ENCODE measurements around the gene ATRN.

Gene ATRN

GRCh38 chr20:3674995-3675900 is 204.4 kb downstream of the ATRN start:
- DNase-seq (ENCODE audit: low read depth in 2 of 2): no peak

- no peak for DNase-seq (ENCODE audit: low read depth in 2 of 2)
Observed at GRCh38 chr20:3677733-3678132, 206.9 kb downstream of the ATRN start.

GRCh38 chr20:3678198-3678597 is 207.4 kb downstream of the ATRN start:
- DNase-seq (ENCODE audit: low read depth in 2 of 2): no peak

- no peak for DNase-seq (ENCODE audit: low read depth in 2 of 2)
Observed at GRCh38 chr20:3678856-3679720, 208.3 kb downstream of the ATRN start.

DNA sequence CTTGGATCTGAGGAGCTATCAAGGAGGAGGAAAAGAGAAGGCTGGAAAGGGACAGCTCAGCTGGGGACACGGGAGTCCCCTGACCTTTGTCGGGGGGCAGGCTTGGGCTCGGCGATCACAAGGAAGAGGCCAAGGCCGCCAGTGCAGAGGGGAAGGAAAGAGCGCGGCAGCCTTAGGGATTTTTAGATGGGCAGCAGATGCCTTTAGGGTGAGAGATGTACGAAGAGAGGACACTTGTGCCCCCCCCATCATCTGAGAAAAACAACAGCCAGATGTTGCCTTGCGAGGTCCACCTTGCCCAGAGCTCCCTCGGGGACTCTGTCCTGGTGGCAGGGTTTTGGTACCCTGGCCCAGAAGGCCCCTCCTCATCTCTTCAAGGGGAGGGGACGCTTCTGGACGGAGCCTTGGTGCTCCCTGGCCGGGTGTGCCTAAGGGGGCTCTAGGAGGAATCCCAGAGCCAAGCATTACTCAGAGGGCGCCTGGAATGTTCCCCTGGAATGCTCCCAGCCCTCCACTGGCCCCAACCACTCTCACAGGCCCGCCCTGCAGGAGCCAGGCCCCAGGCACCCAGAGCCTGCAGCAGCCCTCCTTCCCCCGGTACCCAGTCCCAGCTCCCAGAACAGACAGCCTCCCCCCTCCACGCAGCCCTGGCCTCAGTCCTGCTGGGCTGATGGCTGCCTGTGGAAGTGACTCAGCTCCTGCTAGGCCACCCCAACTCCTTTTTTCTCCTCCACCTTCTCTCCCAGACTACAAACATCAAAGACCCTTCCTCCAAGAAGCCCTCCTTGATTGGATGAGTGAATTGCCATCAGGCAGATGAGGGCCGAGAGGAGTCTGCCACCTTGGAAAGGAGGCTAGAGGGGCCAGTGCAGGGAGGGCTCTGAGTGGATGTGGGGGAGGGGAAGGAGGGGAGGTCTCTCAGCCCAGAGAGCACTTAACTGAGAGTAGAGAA is 209.2 kb downstream of the ATRN start:
- no peak for DNase-seq (ENCODE audit: low read depth in 2 of 2)

DNA sequence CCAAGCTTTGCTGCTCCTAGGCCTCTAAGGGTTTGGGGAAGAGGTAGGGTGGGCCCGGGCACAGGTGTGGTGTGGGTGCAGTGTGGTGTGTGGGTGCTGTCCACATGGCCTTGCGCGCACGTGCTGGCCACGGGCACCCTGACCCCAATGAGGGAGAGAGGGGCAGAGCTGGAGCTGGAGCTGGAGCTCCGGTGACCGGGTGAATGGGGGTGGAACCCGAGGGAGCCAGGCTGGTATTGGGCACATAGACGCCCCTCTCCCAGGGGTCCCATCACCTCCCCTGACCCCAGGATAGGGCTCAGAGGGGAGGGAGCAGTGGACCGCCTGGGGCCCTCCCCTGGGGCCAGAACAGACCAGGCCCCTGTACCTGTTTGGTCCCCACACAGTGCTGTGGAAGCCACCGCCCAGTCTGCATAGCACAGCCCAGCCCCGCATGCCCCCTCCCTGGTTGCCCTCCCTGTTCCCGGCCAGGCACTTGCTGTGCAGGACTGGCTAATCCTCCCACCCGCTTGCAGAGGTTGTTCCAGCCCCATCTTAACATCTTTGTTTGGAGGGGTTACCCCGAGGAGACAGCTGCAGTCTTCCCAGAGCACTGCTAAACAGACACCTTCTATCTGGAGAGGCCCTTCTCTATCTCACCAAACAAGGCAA is 210.0 kb downstream of the ATRN start:
- no peak for DNase-seq (ENCODE audit: low read depth in 2 of 2)

DNA sequence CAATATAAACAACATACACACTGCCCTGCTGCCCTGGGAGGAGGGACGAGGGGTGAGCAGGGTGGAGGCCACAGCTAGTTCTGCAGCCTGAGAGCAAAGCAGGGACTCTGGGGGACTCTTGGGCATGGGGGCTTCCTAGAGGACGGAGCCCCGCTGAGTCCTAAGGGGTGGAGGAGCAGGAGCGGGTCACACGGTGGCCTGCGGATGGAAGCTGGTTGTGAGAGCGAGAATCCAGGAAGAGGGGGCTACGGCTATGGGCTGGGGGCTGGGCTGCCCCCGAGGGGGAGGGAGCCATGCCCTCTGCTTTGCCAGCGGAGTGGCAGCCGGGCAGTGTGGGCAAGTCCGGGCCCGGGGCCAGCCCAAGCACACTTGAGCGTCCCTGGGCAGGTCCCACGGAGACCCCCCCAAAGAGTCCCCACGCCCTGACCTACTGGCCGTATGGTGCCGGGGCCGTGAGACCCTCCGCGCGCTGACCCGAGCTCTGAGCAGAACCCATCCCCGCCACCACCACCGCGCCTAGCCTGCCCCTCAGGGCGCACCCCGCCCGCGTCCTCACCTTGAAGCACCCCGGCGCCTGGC is 210.6 kb downstream of the ATRN start:
- DNase-seq (ENCODE audit: low read depth in 2 of 2): no peak

GRCh38 chr20:3681931-3682781 is 211.3 kb downstream of the ATRN start, which contains the start of gene ADAM33:
ADAM33 (minus strand) TSS chr20:3682010; CDS start chr20:3682004, 6 bp downstream.
- DNase-seq (ENCODE audit: low read depth in 2 of 2): no peak

GRCh38 chr20:3685341-3685740 is 214.5 kb downstream of the ATRN start:
- no peak for DNase-seq (ENCODE audit: low read depth in 2 of 2)

DNA sequence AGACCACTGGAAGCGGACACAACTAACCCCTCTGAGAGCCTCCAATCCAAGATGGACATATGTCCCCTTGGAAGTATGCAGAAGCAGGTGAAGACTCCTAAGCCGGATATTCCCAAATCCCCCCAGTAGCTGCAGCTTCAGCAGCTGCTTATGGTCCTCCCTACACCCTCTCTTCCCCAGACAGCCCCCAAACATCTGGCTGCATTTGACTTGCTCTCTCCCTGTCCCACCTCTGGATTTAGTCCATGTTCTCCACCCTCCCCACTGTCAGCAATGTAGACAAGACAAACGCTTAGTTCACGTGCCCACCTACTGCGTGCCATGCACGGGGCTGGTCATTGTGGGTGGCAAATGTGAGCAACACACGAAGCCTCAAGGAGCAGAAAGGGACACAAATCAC is 215.6 kb downstream of the ATRN start:
- no peak for DNase-seq (ENCODE audit: low read depth in 2 of 2)

GRCh38 chr20:3686867-3687321 is 216.1 kb downstream of the ATRN start:
- DNase-seq (ENCODE audit: low read depth in 2 of 2): no peak

DNA sequence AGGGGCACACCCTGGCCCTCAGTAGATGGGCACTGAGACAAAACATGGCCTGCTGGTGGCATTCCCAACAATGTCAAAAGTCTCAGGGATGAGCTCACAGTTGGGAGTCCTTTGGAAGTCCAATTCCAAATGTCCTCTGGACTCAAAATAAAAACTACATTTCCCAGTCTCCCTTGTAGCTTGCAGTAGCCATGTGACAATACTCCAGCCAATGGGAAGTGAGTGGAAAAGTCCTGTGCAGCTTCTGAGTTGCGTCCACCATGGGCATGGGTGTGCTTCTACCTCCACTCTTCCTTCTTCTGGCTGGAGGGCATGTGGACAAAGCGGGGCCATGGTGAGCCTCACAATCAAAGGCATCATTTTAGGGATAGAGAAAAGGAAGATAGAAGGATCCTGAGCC is 216.8 kb downstream of the ATRN start:
- no peak for DNase-seq (ENCODE audit: low read depth in 2 of 2)

DNA sequence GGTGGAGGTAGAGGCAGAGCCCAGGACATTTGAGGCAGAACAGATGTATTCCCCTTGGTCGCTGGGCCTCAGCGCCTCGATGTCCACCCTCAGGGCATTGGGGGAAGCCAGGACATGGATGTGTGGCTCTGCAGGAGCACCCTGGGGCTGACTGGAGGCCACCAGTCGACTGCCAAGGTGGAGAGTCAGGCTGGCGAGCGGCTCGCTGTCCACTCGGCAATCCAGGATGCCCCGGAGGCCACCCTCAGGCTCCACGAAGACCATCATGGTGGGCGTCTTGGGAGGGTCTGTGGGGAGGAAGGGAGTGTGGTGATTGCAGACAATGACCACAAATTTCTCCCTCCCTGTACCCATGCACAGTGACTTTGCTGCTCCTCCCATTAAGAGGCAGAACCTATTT is 219.2 kb downstream of the ATRN start:
- no peak for DNase-seq (ENCODE audit: low read depth in 2 of 2)

GRCh38 chr20:3690413-3690812 is 219.6 kb downstream of the ATRN start:
- no peak for DNase-seq (ENCODE audit: low read depth in 2 of 2)

DNA sequence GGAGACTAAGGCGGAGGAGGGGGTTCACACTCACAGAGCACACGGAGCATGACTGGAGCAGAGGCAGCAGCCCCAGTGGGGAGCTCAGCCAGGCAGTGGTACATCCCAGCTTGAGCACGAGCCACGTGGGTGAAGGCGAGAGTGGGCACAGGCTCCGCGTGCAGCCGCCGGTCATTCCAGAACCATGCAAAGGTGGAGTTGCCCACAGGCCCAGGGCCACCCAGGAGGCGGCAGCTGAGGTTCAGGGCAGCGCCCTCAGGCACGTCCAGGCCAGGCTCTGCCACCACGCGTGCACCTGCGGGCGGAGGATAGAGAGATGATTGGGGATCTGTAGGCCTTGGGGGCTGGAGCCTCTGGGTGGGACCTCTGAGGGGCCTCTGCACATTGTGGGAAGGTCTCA is 220.5 kb downstream of the ATRN start:
- DNase-seq (ENCODE audit: low read depth in 2 of 2): no peak

DNA sequence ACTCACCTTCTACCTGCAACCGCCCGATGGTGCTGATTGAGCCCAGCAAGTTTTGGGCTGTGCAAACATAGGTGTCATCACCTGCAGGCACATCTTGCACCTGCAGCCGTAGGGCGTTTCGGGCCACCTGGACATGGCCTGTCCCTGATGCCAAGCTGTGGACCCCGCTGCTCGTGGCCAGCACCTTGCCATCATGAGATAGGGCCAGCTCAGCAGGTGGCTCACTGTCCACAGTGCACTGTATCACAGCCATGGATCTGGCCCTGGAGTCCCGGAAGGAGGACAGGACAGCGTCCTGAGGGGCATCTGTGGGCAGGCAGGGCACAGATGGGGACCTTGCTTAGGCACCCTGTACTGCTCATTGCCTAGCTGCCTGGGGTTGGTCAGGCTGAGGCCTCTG is 221.1 kb downstream of the ATRN start:
- no peak for DNase-seq (ENCODE audit: low read depth in 2 of 2)

- no peak for DNase-seq (ENCODE audit: low read depth in 2 of 2)
Observed at GRCh38 chr20:3692706-3693294, 222.0 kb downstream of the ATRN start.

GRCh38 chr20:3693376-3693775 is 222.6 kb downstream of the ATRN start:
- no peak for DNase-seq (ENCODE audit: low read depth in 2 of 2)

DNA sequence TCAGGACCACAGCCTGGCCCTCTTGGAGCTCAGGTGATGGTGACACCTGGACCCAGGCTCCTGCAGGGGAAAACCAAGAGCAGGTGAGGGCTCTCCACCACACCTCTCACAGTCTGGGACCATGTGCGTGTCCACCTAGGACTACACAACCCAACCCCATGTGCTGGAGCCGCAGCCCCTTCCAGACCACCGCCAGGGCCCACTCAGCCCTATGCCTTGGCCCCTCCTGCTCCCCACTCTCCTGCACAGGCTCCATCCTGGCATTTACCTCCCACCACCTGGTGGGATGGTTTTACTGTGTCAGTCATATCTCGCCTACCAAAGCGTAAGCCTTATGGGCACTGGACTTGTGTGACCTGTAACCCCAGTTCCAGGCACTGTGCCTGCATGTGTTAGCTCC is 224.0 kb downstream of the ATRN start:
- DNase-seq (ENCODE audit: low read depth in 2 of 2): no peak
